HL-60/S4 treated with phorbol 12-myristate 13-acetate at 8.2 ng/mL for 4 days and 3 days (cell line): ENCODE data around the gene C16orf95.
"Not testable (repeated sequence)": the region's sequence is repeated elsewhere in the genome, so short reads cannot be mapped to it uniquely, and the experiment has no call there.

Experiments used
- in situ Hi-C: fragments of 300-500 bp; cut with MboI; formaldehyde crosslinking; loops from 2 replicates; pipeline ENCODE4 v1.15.0; 2022; ENCODE audit warnings: low sequenced_read_pairs

Gene C16orf95

GRCh38 chr16:87347932-87348615, 30.9 kb upstream of the C16orf95 start:
- in situ Hi-C loops: no loop called here

DNA sequence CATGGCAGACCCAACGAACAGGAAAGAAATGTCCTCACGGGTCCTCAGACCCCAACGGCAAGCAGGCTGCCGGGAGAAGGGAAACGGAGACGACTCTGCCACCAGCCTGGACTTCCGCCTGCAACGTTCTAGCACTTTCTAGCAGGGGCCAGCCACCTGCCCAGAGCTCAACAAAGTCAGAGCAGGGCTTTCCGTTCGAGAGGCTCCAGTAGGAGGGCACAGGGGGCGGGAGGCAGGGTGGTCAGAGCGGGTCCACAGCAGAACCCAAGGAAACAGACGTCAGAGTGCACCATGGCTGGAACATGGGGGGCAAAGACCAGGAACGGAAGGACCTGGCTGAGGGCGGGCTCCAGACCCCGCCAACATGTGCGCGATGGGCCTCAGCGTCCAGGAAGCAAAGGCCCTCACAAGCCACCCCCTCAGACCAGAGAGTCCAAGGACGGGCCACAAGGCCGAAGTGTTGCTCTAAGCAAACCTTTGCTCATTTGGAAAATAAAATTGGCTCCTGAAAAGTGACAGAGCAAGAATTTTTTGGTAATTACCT, 29.4 kb upstream of the C16orf95 start:
- in situ Hi-C loops: no loop called here

DNA sequence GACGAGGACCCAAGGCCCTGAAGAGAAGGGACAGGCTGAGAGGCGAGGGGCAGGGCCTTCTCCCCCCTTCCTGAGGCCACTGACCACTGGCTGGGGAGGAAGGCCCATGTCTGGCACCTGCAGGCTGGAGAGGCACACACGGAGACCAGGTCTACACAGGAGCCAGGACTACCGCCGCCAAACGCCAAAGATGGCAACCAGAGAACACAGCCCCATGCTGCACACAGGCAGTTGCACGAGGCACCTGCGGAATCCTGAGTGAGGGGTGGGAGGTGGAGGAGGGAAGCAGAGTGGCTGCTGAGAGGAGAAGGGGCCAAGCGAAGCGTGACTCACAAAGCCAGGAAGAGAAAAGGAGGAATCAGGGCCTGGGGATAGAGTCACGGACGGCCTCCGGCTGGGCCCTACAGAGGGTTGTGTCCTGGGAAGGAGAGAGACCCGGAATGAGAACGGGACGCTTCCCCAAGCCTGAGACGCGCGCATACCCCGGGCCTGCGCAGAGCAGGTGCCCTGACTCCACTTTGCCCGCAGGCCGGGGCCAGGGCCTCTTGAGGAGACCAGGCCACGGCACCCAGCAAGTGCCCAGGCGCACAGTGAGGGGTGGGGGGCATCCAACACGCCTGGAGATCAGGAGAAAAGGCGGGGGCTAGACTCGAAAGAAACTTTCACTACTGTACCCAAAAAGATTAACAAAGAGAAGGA, 28.7 kb upstream of the C16orf95 start:
- in situ Hi-C loops: no loop called here

DNA sequence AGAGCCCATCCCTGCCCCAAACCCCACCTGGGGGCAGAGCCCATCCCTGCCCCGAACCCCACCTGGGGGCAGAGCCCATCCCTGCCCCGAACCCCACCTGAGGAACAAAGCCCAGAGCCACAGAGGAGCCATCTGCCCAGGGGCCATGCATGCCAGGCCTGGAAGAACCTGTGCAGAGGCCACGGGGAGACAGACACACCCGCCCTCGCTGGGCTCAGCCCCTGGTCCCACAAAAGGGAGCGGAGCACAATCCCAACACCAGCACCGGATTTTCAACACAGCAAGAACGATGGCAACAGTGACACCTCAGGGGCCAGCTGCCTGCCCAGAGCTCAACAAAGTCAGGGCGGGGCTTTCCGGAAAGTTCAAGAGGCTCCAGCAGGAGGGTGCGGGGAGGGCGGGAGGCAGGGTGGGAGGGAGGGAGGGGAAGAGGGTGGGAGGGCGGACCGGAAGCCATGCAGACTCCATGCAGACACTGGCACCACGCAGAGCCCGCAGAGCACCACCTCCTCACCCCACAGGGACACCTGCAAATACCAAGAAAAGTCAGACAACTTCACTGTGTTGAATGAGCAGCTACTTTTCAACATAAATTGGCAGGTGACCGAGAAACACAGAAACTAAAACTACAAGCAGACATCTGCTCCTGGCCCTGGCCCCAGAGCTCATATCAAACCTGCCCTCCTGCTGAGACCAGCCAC, 27.9 kb upstream of the C16orf95 start:
- in situ Hi-C loops: no loop called here

- in situ Hi-C loops: no loop called here
Measured at GRCh38 chr16:87344165-87344930, 27.2 kb upstream of the C16orf95 start.

- in situ Hi-C loops: no loop called here
Measured at GRCh38 chr16:87343753-87344050, 26.5 kb upstream of the C16orf95 start.

- in situ Hi-C loops: no loop called here
Measured at GRCh38 chr16:87342978-87343752, 26.0 kb upstream of the C16orf95 start.

- in situ Hi-C loops: no loop called here
Measured at GRCh38 chr16:87342504-87342903, 25.3 kb upstream of the C16orf95 start.

DNA sequence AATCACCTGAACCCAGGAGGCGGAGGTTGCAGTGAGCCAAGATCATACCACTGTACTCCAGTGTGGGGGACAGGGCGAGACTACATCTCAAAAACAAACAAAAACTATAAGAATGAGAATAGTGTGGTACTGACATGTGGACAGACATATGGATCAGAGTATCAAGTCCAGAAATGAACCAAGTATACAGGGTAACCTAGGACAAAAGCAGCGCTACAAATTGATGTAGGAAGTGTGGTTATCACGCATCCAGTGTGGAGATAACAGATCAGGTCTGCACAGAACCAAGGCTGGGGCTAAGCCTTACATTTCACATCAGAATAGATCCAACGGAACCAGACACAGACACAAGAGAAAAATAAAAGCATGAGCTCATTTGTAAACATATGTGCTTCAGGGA, 23.0 kb upstream of the C16orf95 start:
- in situ Hi-C loops: no loop called here

DNA sequence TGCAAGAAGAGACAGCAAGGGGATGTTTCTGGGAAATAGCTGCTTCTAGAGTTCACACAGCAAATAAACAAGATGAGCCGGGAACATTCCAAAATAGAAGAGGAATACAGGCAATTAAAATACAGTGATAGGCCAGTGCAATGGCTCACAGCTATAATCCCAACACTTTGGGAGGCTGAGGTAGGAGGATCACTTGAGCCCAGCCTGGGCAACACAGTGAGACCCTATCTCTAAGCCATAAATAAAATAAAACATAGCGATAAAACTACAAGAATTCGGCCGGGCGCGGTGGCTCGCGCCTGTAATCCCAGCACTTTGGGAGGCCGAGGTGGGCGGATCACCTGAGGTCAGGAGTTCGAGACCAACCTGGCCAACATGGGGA, 22.5 kb upstream of the C16orf95 start:
- in situ Hi-C loops: not testable (repeated sequence)

DNA sequence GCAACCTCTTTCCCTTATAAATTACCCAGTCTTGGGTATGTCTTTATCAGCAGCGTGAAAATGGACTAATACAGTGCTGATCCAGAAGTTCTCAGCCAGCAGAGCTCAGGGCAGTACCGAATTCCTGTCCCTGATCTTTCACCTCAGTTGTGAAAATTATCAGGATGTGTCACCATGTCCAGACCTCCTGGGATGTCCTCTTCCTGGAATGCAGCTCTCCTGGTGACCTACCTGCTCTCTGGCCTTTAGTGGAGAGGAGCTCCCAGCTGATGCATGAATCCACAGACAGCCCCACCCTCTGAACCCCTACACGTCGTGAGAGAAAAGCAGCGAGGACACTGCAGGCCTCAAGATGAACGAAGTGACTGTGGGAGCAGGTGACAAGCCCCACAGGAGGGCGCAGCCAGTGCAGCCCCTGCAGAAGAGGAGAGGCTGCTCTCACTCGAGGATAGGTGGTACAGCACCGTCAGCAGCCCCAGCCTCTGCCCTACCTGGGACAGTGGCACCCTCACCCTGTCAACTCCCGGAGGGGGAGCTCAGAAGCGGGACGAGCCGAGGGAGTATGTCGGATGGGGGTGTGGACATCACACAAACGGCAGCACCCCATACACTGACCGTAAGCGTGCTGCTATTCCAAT, 22.0 kb upstream of the C16orf95 start:
- in situ Hi-C loops: no loop called here

DNA sequence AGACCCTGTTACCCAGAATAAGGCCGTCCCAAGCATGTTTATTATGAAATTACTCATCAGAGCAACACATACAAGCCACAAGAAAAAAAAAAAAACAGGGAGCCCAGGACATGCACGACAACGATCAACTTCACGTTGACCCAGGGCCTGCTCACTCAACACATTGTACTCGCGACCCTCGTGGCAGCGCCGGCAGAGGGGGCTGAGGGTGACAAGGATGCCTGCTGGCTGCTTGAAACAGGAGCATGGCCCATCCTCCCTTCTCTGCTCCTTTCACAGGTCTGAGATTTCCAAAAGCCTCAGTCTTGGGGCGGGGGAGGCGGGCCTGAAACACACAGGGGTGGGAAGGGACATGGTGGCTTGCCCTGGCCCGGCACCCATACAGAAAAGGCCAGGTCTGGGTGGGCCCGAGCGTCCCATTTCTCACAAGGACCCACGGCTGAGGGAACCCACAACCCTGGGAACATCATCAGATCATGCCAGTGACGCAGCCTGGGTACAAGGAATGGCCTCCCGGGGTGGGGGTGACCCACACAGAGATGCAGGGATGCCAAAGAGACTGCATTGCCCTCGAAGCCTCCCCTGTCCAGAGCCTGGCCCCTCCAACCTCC, 21.1 kb upstream of the C16orf95 start:
- in situ Hi-C loops: no loop called here

- in situ Hi-C loops: no loop called here
Measured at GRCh38 chr16:87337262-87337771, 20.1 kb upstream of the C16orf95 start.

DNA sequence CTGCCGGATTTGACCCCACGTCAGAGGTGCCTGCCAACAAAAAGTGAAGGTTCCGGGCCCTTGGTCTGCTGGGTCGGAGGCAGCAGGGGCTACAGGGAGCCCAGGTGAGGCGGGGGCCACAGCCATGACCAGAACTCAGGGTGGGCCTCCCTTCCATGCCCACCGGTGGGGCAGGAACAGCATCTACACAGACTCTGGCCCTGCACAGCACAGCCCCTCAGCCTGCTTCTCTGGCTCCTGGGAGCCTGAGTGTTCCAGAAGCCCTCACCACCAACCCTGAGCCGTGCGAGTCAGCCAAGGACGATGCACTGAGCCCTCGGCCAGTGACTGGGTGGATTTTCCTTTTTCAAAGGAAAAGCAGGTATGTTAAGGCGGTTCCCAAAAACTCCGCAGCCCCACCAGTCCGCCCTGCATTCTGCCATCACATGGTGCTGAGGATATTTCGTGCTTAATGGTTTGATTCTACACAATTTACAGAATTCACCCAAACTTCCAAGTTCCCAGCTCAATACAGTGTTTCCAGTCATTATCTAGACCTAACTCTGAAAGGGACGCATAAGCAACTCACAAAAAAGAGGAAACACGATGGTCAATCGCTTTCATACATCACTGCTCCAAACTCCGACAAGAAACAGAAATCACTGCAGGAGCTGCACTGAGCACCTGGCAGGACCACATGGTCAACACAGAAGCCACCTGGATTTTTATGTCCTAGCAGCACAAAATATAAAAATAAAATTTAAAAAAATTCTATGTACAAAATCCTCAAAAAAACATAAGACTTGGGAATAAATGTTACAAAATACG, 19.4 kb upstream of the C16orf95 start:
- in situ Hi-C loops: no loop called here

DNA sequence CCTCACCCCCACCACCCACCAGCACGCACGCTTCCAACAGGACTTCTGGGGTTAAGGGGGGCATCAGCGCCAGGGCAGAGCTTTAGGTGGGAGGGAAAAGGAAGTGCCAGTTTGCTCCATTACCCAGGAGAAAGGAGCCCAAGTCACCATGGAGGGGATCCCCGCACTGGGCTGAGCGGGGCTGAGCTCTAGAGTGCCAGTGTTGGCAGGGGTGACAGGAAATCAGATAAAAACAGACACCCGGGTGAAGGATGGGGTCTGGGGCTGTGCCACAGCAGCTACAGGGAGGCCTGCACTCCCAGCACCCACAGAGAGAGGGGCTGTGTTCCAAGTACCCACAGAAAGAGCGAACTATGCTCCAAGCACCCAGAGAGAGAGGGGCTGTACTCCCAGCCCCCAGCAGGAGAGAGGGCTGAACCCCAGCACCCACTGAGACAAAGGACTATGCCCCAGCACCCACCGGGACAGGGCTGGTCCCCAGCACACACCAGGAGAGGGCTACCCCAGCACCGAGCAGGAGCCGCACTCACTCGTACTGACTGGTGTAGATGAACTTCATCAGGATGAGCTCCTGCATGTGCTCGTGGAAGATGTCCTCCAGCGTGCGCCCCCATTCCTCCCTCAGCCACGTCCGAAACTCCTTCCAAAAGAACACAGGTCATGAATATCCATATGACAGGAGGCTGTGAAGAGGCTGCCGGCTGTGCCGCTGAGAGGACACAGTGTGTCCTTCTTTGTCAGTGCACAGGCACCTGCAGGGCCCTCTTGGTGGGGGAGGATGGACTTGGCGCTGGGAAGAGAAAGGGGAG, 18.6 kb upstream of the C16orf95 start:
- in situ Hi-C loops: no loop called here

DNA sequence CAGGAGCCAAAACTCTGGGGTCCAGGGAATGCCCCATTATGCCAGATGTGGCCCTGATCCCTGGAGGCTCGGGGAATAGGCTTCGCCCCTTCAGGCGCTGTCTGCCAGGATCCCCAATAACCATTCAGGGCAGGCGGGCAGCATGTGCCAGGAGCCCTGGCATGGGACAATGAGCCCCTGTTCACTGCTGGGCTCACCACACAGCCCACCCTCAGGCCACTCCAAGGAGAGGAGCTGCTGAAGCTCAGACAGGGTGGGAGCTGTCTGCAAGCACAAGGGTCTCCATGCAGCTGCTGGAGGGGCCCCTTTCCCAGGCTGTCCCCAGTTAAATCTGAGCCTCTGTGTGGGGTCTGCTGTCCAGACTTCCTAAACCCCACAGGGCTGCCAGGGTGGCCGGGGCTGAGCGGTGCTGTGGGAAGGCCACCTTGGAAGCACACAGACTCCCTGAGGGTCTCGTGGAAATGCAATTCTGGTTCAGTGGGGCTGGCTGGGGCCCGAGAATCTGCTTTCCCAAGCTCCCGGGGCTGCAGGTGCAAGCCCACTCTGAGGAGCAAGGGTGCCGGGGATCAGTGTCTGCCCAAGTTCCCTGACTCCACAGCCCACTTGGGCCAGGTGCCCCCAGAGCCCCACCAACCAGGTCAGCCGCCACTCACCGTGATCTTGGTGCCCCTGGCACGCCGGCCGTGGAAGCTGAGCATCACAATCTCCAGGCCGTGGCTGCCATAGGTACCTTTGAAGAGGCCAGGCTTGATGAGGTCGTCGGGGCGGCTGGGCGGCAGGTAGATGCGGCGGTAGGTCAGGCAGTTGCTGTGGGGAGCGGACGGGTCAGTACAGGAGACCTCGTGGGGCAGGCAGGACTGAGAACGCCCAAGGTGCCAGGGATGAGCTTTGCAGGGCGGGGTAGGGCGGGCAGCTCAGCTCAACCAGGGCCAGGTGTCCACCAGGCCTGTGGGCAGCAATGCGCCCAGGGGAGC, 17.7 kb upstream of the C16orf95 start:
- in situ Hi-C loops: no loop called here
